PC-9 (cell line): ENCODE measurements around the gene LRRC28. TPM values are rescaled to one million over a fixed set of nuclear protein-coding genes. Genes with fewer than 3 reads are reported as not detected.

Source experiments
- BruUV-seq: library from RNA; stranded (reverse); fragments of 400-500 nt; replicated peaks from 2 replicates; lab custom pipeline; 2021; lab: Mats Ljungman, UMichigan
- CTCF ChIA-PET: fragments of 300-600 bp; sonication (Branson Sonifier 250); formaldehyde crosslinking; loops from one replicate; lab custom pipeline; 2022; ENCODE audit warnings: antibody characterized with exemption; lab: Charles Lee
- POLR2A ChIA-PET: fragments of 300-600 bp; sonication (Branson Sonifier 250); formaldehyde crosslinking; loops from one replicate; lab custom pipeline; 2022; ENCODE audit warnings: antibody characterized with exemption; ENCODE audit not compliant: unreplicated experiment; lab: Charles Lee
- DNase-seq, 2 experiments: peaks; one replicate each; pipeline versions ENCODE4 v3.0.0 to v3.0.0-alpha.2; 2015 to 2022; ENCODE audit warnings: mixed read lengths in 1 of 2
- H2AFZ ChIP-seq: fragments of 200-600 bp; sonication (generic); 2 replicates; pipeline ENCODE4 v1.8.1; 2017; ENCODE audit warnings: antibody characterized with exemption
- H3F3A ChIP-seq: fragments of 200-600 bp; sonication (generic); 2 replicates; pipeline ENCODE4 v1.8.1; 2017; ENCODE audit warnings: antibody characterized with exemption, mild to moderate bottlenecking, low read depth; ENCODE audit not compliant: insufficient read depth
- H3K27ac ChIP-seq: fragments of 200-600 bp; sonication (generic); 2 replicates; pipeline ENCODE4 v1.6.1; 2016; ENCODE audit warnings: mixed run types
- H3K27me3 ChIP-seq: fragments of 200-600 bp; sonication (generic); 2 replicates; pipeline ENCODE4 v1.6.1; 2016; ENCODE audit warnings: low read depth, mixed run types; ENCODE audit not compliant: insufficient read depth
- H3K36me3 ChIP-seq: fragments of 200-600 bp; sonication (generic); 2 replicates; pipeline ENCODE4 v1.6.1; 2016; ENCODE audit warnings: low read depth, mixed run types
- H3K4me1 ChIP-seq: fragments of 200-600 bp; sonication (generic); replicated peaks from 2 replicates; pipeline ENCODE4 v1.6.1; 2016; ENCODE audit warnings: mixed run types; ENCODE audit not compliant: insufficient read depth
- H3K4me2 ChIP-seq: fragments of 200-600 bp; sonication (generic); 2 replicates; pipeline ENCODE4 v1.6.1; 2017; ENCODE audit warnings: mixed run types
- H3K4me3 ChIP-seq: fragments of 200-600 bp; sonication (generic); 2 replicates; pipeline ENCODE4 v1.6.1; 2016; ENCODE audit warnings: mixed run types
- H3K79me2 ChIP-seq: fragments of 200-600 bp; sonication (generic); 2 replicates; pipeline ENCODE4 v1.6.1; 2017; ENCODE audit warnings: low read depth, mixed run types
- H3K9me2 ChIP-seq: fragments of 200-600 bp; sonication (generic); 2 replicates; pipeline ENCODE4 v1.8.1; 2017; ENCODE audit warnings: mild to moderate bottlenecking; ENCODE audit not compliant: insufficient read depth
- H3K9me3 ChIP-seq: fragments of 200-600 bp; sonication (generic); 2 replicates; pipeline ENCODE4 v1.8.1; 2016; ENCODE audit warnings: low read depth; ENCODE audit not compliant: insufficient read depth
- H4K20me1 ChIP-seq: fragments of 200-600 bp; sonication (generic); 2 replicates; pipeline ENCODE4 v1.8.1; 2017; ENCODE audit not compliant: insufficient read depth
- CTCF ChIP-seq: fragments of 200-600 bp; sonication (generic); conservative IDR thresholded peaks from 2 replicates; pipeline ENCODE4 v1.6.1; 2017; ENCODE audit warnings: mixed run types, antibody characterized with exemption, mild to moderate bottlenecking, moderate library complexity
- EZH2 ChIP-seq: fragments of 200-600 bp; sonication (generic); IDR thresholded peaks from 2 replicates; pipeline ENCODE4 v1.8.0; 2017; ENCODE audit warnings: antibody characterized with exemption, low read depth
- intact Hi-C: fragments of 100-400 bp; cut with micrococcal nuclease; formaldehyde crosslinking; loops from one replicate; pipeline ENCODE4 v1.10.0; 2022; ENCODE audit not compliant: unreplicated experiment
- total RNA-seq: library from RNA; stranded (reverse); gene quantifications from 2 replicates; pipeline ENCODE4 v1.2.3, GENCODE V29; 2021

The LRRC28 gene
- total RNA-seq, 1 experiment from 2014 or later, result 13.5 TPM

GRCh38 chr15:99296386-99296785 lies 45.1 kb downstream of the LRRC28 start:
- Histone ChIP-seq H3K9me3 (no peaks in the 10 kb centered on the region; the same call in 1 of the 2 replicates), H3K27ac (no peak overlapping the region), H3K4me2 (no peak overlapping the region), H3K9me2 (no peaks in the 10 kb centered on the region), H3K36me3 (peaks cover 4% of the 10 kb centered on the region; the same call in 1 of the 2 replicates), H3K27me3 (no peaks in the 10 kb centered on the region), H3K4me1 (no peaks in the 10 kb centered on the region), H2AFZ (no peak overlapping the region), H3K79me2 (no peaks in the 10 kb centered on the region), H4K20me1 (no peaks in the 10 kb centered on the region), H3K4me3 (no peak overlapping the region), H3F3A (no peaks in the 10 kb centered on the region)
- TF ChIP-seq CTCF (no peak), EZH2 (no peak)
- ChIA-PET CTCF (no interaction called here), POLR2A (no interaction called here)
- no TSS peak for BruUV-seq
- no peak for DNase-seq
- intact Hi-C loops, result no loop called here

- Histone ChIP-seq H3K9me3 (no peaks in the 10 kb centered on the region), H4K20me1 (no peaks in the 10 kb centered on the region), H2AFZ (no peak overlapping the region), H3K4me3 (no peak overlapping the region), H3K79me2 (no peaks in the 10 kb centered on the region), H3K36me3 (no peaks in the 10 kb centered on the region), H3K27me3 (no peaks in the 10 kb centered on the region), H3F3A (no peaks in the 10 kb centered on the region), H3K27ac (no peak overlapping the region), H3K9me2 (no peaks in the 10 kb centered on the region), H3K4me1 (no peaks in the 10 kb centered on the region), H3K4me2 (no peak overlapping the region)
- intact Hi-C loops, result no loop called here
- no peak for DNase-seq
- CTCF ChIA-PET, result no interaction called here
- POLR2A ChIA-PET, result no interaction called here
- no TSS peak for BruUV-seq
- TF ChIP-seq CTCF (no peak), EZH2 (no peak)
Measured at GRCh38 chr15:99303907-99304306, 52.6 kb downstream of the LRRC28 start.

GRCh38 chr15:99305761-99306505 lies 54.7 kb downstream of the LRRC28 start:
- no peak overlapping the region for H3K27ac ChIP-seq
- H4K20me1 ChIP-seq, result no peaks in the 10 kb centered on the region
- no peak for DNase-seq
- TF ChIP-seq EZH2 (no peak), CTCF (no peak)
- CTCF ChIA-PET, result no interaction called here
- H3K4me1 ChIP-seq, result no peaks in the 10 kb centered on the region
- no peak overlapping the region for H3K4me3 ChIP-seq
- H3K9me3 ChIP-seq, result no peaks in the 10 kb centered on the region
- no peaks in the 10 kb centered on the region for H3F3A ChIP-seq
- no TSS peak for BruUV-seq
- H3K79me2 ChIP-seq, result no peaks in the 10 kb centered on the region
- no peaks in the 10 kb centered on the region for H3K36me3 ChIP-seq
- no peaks in the 10 kb centered on the region for H3K9me2 ChIP-seq
- POLR2A ChIA-PET, result no interaction called here
- no peak overlapping the region for H2AFZ ChIP-seq
- H3K4me2 ChIP-seq, result no peak overlapping the region
- intact Hi-C loops, result no loop called here
- no peaks in the 10 kb centered on the region for H3K27me3 ChIP-seq
